DOHH2 (cell line): ENCODE data around the gene EPB41L2.
A peak's percentile ranks its signal among the peaks of the same experiment; 100 is the strongest.
"Not testable (repeated sequence)": the region's sequence is repeated elsewhere in the genome, so short reads cannot be mapped to it uniquely, and the experiment has no call there.

ENCODE experiments used
- H3F3A ChIP-seq: fragments of 200-600 bp; sonication (generic), shearing (Covaris generic); 2 replicates; pipeline ENCODE4 v1.6.0; 2016; ENCODE audit warnings: antibody characterized with exemption, mild to moderate bottlenecking; ENCODE audit not compliant: control insufficient read depth, insufficient read depth
- H3K27ac ChIP-seq: fragments of 200-600 bp; sonication (generic); 2 replicates; pipeline ENCODE4 v1.5.1; 2014; ENCODE audit warnings: low read depth, mild to moderate bottlenecking, low read length, moderate library complexity
- H3K27me3 ChIP-seq: fragments of 200-600 bp; sonication (generic); 2 replicates; pipeline ENCODE4 v1.6.1; 2014; ENCODE audit warnings: mild to moderate bottlenecking, low read length, mixed read lengths; ENCODE audit not compliant: control insufficient read depth
- H3K36me3 ChIP-seq: fragments of 200-600 bp; sonication (generic); 2 replicates; pipeline ENCODE4 v1.6.1; 2014; ENCODE audit warnings: mild to moderate bottlenecking, low read length, moderate library complexity, mixed read lengths; ENCODE audit not compliant: control insufficient read depth
- H3K4me1 ChIP-seq: fragments of 200-600 bp; sonication (generic); 2 replicates; pipeline ENCODE4 v1.6.1; 2014; ENCODE audit warnings: mild to moderate bottlenecking, low read length, mixed read lengths; ENCODE audit not compliant: control insufficient read depth
- H3K4me2 ChIP-seq: fragments of 200-600 bp; sonication (generic); 2 replicates; pipeline ENCODE4 v1.6.0; 2014; ENCODE audit warnings: mild to moderate bottlenecking, low read length, moderate library complexity
- H3K4me3 ChIP-seq: fragments of 200-600 bp; sonication (generic); 2 replicates; pipeline ENCODE4 v1.5.1; 2014; ENCODE audit warnings: mild to moderate bottlenecking, low read length, mixed read lengths
- H3K79me2 ChIP-seq: fragments of 200-600 bp; sonication (generic); 2 replicates; pipeline ENCODE4 v1.6.1; 2014; ENCODE audit warnings: mild to moderate bottlenecking, low read length, mixed read lengths; ENCODE audit not compliant: control insufficient read depth
- H3K9me2 ChIP-seq: fragments of 200-600 bp; sonication (generic); replicated peaks from 2 replicates; pipeline ENCODE4 v1.6.1; 2014; ENCODE audit warnings: mild to moderate bottlenecking, low read length, mixed read lengths; ENCODE audit not compliant: control insufficient read depth
- H3K9me3 ChIP-seq: fragments of 200-600 bp; sonication (generic); 2 replicates; pipeline ENCODE4 v1.6.1; 2014; ENCODE audit warnings: antibody characterized with exemption, low read length, mixed read lengths; ENCODE audit not compliant: control insufficient read depth, insufficient read depth
- H4K20me1 ChIP-seq: fragments of 200-600 bp; sonication (generic); 2 replicates; pipeline ENCODE4 v1.6.0; 2014; ENCODE audit warnings: low read depth, mild to moderate bottlenecking, antibody characterized with exemption, low read length, moderate library complexity; ENCODE audit not compliant: control insufficient read depth, insufficient read depth
- EZH2phosphoT487 ChIP-seq: fragments of 200-600 bp; sonication (generic); IDR thresholded peaks from 2 replicates; pipeline ENCODE4 v1.6.1; 2017; ENCODE audit warnings: borderline replicate concordance, mild to moderate bottlenecking, antibody characterized with exemption, low read length, moderate library complexity, mixed read lengths
- TF ChIP-seq, protein P1 (sequence below): fragments of 200-600 bp; sonication (generic); IDR thresholded peaks from one replicate; pipeline ENCODE4 v1.5.1; 2014; ENCODE audit warnings: antibody characterized with exemption, mild to moderate bottlenecking, low read depth, low read length; ENCODE audit not compliant: poor library complexity, severe bottlenecking

EPB41L2 gene

DNA sequence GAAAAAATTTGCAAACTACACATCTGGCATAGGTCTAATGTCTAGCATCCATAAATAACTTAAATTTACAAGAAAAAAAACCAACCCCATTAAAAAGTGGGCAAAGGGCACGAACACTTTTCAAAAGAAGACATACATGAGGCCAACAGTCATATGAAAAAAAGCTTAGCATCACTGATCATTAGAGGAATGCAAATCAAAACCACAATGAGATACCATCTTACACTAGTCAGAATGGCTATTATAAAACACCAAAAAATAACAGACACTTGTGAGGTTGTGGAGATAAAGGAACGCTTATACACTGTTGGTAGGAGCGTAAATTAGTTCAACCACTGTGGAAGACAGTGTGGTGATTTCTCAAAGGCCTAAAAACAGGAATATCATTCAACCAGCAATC is 33.7 kb upstream of the EPB41L2 start:
- H3K4me3 ChIP-seq = no peak overlapping the region
- no peaks in the 10 kb centered on the region for H4K20me1 ChIP-seq
- H3K27ac ChIP-seq = no peak overlapping the region
- H3K79me2 ChIP-seq = no peaks in the 10 kb centered on the region
- no peaks in the 10 kb centered on the region for H3K27me3 ChIP-seq
- H3K36me3 ChIP-seq = no peaks in the 10 kb centered on the region
- TF ChIP-seq, protein P1, sequence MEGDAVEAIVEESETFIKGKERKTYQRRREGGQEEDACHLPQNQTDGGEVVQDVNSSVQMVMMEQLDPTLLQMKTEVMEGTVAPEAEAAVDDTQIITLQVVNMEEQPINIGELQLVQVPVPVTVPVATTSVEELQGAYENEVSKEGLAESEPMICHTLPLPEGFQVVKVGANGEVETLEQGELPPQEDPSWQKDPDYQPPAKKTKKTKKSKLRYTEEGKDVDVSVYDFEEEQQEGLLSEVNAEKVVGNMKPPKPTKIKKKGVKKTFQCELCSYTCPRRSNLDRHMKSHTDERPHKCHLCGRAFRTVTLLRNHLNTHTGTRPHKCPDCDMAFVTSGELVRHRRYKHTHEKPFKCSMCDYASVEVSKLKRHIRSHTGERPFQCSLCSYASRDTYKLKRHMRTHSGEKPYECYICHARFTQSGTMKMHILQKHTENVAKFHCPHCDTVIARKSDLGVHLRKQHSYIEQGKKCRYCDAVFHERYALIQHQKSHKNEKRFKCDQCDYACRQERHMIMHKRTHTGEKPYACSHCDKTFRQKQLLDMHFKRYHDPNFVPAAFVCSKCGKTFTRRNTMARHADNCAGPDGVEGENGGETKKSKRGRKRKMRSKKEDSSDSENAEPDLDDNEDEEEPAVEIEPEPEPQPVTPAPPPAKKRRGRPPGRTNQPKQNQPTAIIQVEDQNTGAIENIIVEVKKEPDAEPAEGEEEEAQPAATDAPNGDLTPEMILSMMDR = no peak
- no peak for TF ChIP-seq EZH2phosphoT487
- no peak overlapping the region for H3K4me2 ChIP-seq
- H3K4me1 ChIP-seq = no peaks in the 10 kb centered on the region
- H3K9me3 ChIP-seq = no peaks in the 10 kb centered on the region; the same call in 1 of the 2 replicates
- H3K9me2 ChIP-seq = no peaks in the 10 kb centered on the region
- H3F3A ChIP-seq = no peaks in the 10 kb centered on the region

- Histone ChIP-seq H4K20me1 (no peaks in the 10 kb centered on the region), H3K4me3 (no peak overlapping the region), H3K27me3 (no peaks in the 10 kb centered on the region), H3K9me2 (no peaks in the 10 kb centered on the region), H3K36me3 (no peaks in the 10 kb centered on the region), H3K9me3 (no peaks in the 10 kb centered on the region; the same call in 1 of the 2 replicates), H3K4me1 (peaks cover 9% of the 10 kb centered on the region), H3F3A (no peaks in the 10 kb centered on the region), H3K27ac (no peak overlapping the region), H3K4me2 (no peak overlapping the region), H3K79me2 (no peaks in the 10 kb centered on the region)
- TF ChIP-seq EZH2phosphoT487 = no peak
- TF ChIP-seq, protein P1 = no peak
Observed at GRCh38 chr6:131093334-131093733, 30.3 kb upstream of the EPB41L2 start.

- not testable (repeated sequence) for H4K20me1 ChIP-seq, H3K36me3 ChIP-seq, H3K79me2 ChIP-seq, H3K27ac ChIP-seq, H3K9me2 ChIP-seq, H3K4me3 ChIP-seq, H3K4me1 ChIP-seq, H3K4me2 ChIP-seq, H3K9me3 ChIP-seq, H3F3A ChIP-seq, H3K27me3 ChIP-seq
Observed at GRCh38 chr6:131091944-131092343, 28.9 kb upstream of the EPB41L2 start.

GRCh38 chr6:131090339-131090738 is 27.3 kb upstream of the EPB41L2 start:
- H3K9me2 ChIP-seq, H3K27me3 ChIP-seq, H3K36me3 ChIP-seq, H3K79me2 ChIP-seq, H3F3A ChIP-seq, H3K9me3 ChIP-seq, H3K4me1 ChIP-seq, H3K27ac ChIP-seq, H4K20me1 ChIP-seq, H3K4me3 ChIP-seq: not testable (repeated sequence)
- H3K4me2 ChIP-seq = peak overlapping the region; percentile 16; the same call in 1 of the 2 replicates
